ENCODE data around the gene MYZAP.

DNA sequence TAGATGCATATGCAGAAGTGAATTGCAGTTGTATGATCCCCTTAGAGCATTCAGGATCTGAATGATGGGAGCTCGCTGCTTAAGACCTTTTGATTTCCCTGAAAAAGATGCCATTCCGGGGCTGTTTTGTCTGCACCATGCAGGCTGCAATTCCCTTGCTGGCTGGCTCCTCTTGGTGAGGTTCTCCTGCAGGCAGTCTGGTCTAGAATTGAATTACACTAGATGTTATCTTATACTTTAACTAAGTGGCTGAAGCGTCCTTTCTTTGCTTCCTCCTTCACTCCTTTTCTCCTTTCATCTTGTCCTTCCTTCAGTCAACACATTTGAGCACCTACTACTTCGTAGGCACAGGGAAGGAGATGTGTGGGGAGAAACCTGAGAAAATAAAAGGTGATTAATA lies 18.6 kb upstream of the MYZAP start:
- no peak for TF ChIP-seq GABPA (IDR thresholded peaks at IDR 0.05; ENCODE audit: low read depth)
- TF ChIP-seq, protein P1, sequence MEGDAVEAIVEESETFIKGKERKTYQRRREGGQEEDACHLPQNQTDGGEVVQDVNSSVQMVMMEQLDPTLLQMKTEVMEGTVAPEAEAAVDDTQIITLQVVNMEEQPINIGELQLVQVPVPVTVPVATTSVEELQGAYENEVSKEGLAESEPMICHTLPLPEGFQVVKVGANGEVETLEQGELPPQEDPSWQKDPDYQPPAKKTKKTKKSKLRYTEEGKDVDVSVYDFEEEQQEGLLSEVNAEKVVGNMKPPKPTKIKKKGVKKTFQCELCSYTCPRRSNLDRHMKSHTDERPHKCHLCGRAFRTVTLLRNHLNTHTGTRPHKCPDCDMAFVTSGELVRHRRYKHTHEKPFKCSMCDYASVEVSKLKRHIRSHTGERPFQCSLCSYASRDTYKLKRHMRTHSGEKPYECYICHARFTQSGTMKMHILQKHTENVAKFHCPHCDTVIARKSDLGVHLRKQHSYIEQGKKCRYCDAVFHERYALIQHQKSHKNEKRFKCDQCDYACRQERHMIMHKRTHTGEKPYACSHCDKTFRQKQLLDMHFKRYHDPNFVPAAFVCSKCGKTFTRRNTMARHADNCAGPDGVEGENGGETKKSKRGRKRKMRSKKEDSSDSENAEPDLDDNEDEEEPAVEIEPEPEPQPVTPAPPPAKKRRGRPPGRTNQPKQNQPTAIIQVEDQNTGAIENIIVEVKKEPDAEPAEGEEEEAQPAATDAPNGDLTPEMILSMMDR (IDR thresholded peaks at IDR 0.05) = no peak
- no peak for TF ChIP-seq FOXJ3 (CRISPR knock-in tag; IDR thresholded peaks at IDR 0.05)
- no peak for TF ChIP-seq SMC3 (IDR thresholded peaks at IDR 0.05; ENCODE audit: low read depth, low read length)
- no peak for TF ChIP-seq RAD21 (IDR thresholded peaks at IDR 0.05; ENCODE audit: low read length)

All from SK-N-SH (cell line).